ENCODE results near the gene DDX41.

The DDX41 gene

DNA sequence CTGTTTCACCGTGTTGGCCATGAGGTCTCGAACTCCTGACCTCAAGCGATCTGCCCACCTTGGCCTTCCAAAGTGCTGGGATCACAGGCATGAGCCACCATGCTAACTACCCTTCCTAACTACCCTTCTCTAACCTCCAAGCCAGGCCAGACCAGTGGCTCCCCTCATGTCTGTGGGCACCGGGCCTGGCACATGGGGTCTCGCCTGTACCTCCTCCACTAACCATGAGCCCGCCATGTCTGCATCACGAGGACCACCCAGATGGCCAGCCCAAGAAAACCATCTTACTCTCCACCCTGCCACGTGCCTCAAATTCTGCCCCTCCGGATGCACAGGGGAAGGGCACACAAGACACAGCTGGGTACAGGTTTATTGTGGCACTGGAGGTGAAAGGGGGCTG is 33.7 kb downstream of the DDX41 start:
- DNase-seq, result no peak

DNA sequence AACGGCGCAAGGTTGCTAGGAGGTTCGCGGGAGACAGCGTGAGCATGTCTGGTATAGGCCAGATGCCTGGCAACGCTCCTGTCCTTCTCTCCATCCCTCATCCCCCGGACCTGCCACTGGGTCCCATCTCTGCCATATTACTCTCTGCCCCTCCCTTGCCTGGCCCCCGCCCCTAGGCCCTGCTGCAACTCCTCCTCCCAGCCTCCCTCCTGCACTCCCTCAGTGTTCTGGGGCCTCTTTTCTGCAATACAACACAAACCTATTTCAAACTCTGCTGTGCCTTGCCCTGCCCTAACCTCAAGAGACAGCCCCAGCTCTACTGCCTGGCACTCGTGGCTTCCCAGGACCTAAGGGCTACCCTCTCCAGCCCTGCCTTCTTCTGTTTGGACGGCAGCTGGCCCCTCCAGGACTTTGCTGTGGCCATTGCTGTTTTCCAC is 34.4 kb downstream of the DDX41 start:
- no peak for DNase-seq

DNA sequence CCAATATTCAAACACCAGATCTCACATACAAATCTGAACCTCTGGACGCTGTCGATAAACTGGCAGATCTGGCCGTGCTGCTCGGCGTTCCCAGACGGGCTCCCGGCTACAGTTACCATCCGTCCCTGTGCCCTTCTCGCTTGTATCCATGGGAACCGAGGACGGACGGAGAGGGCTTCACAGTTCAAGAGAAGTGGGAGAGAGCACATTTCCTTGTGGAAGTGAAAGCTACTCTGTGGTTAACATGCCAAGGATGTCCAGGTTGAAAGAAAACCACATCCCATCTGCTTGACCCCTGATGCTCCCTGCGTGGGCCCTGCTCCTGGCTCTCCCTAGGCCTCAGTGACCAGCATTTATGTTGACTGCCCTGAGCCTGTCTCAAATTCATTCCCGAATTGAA is 37.0 kb downstream of the DDX41 start:
- DNase-seq, result no peak

DNA sequence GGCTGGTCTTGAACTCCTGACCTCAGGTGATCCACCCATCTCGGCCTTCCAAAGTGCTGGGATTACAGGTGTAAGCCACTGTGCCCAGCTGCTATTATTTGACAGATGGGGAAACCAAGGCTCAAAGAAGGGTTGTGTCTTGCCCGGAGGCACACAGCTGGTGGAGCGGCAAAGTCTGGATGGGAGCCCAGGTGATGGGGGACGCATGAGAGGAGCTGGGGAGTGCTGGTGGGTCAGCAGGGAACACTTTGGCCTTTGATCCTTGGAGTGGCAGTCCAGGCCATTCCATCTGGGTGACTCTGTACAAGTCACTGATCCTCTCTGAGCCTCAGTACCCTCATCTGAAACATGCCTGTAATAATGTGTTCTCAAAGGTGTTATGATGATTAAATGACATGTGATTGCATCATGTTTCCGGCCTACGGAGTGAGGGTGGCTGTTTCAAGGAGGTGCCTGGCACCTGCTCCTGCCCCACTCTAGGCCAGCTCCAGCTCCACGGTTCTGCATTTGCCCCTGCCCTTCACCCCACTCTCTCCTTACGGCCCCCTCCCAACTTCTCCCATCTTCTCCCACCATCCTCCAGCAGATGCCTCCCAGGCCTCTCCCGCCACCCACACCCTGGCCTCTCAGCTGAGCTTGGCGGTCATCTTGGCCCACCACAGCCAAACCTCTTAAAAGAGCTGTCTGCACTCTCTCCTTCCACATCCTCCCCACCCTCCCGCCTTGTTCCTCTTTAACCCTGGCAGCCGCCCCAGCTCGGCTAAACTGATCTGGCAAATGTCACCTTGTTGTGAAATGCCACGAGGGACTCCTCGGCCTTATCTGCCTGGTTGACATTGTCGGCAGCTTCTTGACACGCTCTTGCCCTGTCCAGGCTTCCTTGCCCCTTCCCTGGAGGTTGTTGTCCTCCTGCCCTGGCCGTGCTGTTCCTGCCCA is 37.8 kb downstream of the DDX41 start:
- DNase-seq, result no peak

DNA sequence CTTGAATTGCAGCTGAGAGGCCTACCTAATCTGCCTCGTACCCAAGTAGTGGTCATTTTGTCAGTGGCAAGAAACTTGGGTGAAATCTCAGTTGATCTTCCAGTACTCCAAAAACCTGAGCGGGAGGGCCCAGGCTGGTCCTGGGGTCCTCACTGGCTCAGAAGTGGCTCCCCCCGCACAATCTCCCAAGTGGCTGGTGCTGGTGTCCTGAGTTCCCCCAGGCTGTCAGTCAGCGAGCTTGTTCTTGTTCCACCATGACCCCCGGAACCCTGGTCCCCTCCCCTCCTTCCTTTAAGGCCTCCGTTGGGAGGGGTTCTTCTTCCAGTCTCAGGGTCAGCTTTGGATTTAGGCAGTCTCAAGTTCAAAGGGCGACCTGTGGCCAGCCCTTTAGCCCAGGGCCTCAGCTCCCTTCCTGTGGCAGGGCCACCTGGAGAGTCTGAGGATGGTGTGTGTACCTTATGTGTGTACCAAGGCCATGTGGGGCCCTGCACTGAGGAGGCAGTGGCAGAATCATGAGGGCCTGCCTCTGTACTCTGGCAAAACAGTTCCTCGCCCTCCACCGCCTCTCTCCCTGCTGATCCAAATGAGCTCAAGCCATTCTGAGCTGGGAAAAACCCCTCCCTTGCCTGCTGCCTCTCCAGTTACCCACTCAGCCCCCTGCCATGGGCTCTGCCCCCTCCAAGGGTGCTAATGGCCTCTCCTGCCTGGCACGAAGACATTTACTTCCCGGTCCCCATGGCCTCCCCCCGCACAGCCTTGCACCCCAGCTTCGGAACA is 38.9 kb downstream of the DDX41 start:
- no peak for DNase-seq

DNA sequence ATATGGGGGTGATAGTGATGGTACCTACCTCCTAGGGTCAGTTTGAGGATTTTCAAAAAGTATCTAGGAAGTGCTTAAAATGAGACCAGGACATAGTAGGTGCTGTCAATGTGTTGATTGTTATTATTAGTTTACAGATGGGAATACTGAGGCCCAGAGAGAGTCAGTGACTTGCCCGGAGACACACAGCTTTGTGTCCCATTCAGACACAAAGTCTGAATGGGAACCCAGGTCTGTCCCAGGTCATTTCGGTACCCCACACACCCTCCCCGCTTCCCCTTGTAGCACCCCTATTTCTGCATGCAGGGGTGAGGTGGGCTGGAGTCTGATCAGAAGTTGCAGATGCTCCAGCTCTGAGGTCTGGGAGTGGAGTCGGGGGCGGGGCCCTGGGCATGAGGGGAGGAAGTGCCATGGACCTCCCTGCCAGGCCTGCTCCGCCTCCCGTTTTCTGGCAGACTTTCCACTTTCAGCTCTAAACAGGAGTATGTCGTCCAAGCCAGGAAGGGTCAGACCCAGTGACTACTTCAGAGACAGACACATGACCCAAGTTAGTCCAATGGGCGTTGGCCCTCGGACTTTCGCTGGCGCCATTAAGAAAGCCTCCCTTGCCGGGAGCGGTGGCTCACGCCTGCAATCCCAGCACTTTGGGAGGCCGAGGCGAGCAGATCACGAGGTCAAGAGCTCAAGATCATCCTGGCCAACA is 40.1 kb downstream of the DDX41 start:
- no peak for DNase-seq

DNA sequence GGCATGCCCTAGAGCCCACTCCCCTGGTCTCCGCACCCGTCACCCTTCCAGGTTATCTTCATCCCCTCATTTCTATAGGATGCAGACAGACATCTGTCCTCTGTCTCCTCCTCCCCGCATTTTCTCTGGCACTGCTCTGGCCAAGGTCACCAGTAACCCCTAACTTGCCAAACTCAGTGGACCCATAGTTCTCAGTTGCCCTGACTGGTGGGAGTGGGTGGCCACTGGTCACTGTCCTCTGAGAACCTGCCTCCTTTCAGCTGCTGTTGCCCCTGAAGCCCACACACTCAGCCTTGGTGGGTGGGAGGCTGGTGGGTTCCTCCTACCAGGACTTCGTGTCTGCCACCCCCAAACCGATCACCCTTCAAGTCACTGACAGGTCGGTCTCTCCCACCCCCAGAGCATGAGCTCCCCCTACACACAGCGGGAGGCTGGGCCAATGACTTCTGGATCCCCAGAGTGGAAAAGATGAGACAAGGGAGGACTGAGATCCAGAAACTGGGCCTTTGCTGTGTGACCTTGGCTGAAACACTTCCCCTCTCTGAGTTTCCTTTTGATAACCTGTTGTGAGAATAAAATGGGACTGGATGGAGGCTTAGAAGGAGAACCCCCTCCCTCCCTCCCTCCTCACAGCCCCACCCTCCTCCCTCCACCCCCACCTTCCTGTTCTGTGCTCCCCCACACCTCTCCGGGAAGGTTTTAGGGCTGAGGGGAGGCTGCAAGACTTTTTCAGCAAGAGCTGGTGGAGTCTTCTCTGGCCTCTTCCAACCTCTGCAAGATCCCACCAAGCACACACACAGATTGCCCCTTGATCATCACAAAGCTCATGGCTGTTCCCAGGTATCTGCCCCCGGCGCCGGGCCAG is 41.0 kb downstream of the DDX41 start:
- no peak for DNase-seq

DNA sequence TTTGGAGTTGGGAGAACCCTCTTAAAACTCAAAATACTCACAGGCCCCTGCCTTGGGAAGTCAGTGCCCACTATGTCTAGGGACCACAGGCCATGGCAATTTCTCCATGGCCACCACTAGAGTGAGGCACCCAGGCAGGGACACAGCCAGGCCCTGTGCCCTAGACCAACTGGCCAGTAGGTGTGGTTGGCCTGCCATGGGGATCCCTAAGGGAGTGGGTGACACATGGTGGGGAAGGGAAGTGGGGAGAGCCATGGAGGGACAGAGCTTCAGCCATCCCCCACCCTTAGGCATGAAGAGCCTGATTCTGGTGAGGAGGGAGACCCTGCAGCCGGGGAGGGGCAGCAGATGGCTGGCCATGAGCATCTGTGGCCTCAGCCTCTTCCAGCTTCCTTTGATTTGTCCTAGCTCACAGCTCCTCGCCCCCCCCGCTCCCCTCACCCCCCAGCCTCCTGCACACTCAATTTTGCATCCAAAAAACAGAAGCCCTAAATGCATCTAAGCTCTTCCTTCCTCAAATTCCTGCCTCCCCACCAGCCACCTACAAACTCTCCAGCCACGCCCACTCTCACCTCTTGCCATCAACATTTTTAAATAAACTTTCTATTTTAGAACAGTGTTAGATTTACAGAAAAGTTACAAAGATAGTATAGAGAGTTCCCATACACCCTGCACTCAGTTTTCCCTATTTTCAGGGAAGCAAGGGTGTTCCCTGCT is 41.8 kb downstream of the DDX41 start:
- no peak for DNase-seq

DNA sequence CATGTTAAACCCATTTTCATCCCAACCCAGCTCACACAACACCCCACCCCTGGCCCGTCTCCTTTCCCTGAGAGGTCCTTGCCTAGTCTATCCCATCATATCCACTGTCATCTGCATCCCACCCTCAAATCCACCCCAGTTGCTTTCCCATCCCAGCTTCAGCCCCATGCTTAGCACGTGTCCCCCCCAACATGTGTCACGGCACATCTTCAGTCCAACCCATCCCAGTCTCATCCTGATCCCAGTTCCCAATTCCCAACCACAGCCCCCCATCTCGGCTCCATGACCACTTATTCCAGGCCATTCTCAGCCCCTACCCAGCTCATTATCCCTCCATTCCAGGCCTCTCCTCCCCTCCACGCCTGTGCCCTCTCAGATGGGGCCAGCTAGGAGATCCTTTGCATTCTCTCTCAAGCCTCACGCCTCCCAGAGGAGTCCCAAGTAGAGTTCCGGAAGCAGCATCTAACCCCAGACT is 42.7 kb downstream of the DDX41 start:
- DNase-seq, result no peak

DNA sequence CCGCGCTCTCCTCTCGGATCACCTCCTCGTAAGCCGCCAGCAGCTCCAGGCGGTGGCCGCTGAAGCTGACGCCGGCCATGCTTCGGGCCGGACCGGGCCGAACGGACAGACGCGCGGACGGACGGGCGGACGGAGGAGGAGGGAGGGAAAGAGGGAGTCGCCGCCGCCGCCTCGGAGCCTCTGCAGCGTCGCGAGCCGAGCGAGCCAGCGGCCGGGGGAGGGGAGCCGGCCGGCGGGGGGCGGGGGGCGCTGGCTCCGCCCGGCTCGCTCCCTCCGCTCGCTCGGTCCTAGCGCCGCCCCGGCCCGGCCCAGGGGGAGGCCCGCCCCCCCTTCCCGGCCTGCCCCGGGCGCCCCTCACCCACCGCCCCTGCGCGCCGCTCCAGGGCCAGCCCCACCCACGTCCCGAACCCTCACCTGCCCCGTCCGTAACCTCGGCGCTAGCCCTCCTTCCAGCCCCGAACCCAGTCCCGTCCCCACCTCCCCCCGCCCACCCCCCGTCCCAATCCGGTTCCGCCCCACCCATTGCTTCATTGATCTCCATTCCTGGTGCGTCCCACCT is 43.2 kb downstream of the DDX41 start, which contains the start of gene DBN1:
Gene DBN1, minus strand, starts transcription at position 192 of the 559 bp plus-strand sequence. Its CDS starts 113 bp downstream, at position 79.
- DNase-seq, result no peak

DNA sequence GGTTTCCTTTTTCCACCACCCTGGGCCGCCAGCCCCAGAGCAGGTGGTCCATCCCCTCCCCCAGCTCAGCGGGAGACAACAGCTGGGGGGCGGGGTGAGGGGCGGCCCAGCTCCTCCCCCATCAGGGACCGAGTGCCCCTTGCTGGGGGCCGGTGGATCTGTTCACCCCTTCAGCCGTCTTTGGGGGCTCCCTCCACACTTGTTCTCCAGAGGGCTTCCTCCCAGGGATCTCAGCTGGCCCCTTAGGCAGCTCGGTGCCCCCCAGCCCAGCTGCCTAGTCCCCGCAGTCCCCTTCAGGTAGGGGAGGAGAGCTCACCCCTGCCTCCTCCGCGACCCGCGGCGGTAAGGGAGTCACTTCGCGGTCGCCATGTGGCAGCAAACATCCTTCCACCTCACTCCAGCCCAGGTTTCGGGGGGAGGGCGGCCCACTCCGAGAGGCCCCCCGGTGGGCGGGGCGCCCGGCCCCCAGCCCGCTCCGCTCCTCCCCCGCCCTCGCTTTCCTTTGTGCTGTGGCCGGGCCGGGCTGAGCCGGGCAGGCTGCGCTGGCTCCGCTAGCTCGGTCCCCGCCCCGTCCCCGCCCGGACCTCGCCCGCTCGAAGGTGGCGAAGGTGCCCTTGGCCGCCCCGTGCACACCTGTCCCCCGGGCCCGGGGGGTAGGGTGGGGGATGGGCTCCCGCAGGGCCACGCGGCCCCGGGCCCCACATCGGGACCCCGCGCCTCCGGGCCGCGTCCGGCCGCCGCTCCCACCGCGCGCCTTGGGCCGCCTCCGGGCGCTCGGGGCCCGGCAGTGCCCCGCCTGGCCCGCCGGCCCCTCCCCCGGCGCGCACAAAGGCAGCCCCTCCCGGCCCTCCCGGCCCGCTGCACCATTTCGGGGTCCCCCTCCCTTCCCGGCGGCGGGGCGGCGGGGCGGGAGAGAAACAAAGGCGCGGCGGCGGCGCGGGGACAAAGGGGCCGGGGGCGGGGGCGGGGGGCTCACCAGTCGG is 44.0 kb downstream of the DDX41 start:
- no peak for DNase-seq

DNA sequence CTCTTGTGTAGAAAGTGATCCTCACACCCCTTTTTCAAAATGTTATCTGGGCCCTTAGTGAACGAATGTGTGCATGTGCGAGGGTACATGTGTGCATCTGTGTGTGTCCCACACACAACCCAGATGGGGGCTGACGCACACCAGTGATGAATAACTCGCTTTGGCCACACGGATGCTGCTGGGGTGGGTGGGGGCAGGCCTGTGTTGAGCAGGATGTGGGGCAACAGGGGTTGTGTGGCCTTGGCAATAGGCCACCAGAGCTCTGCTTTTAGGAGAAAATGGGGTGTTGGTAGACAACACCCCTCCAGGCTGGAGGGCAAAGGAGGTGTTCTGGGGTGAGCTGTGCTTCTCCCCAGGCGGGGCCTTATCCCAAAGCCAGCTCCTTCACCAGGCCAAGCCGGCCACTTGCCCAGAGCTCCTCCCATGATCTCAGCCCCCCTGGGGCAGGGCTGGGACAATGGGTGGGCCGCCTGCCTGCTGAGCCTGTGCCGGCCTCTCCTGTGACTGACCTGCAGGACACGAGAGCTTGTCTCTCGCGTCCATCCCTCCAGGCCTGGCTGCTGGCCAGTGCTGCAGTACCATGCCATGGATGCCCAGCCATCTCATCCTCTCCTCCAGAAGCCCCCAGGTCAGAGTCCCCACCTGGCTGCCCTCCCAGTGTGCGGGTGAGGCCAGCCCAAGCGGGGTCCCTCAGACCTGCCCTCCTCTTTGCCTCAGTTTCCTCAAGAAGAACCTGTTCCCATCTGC is 45.0 kb downstream of the DDX41 start:
- no peak for DNase-seq

DNA sequence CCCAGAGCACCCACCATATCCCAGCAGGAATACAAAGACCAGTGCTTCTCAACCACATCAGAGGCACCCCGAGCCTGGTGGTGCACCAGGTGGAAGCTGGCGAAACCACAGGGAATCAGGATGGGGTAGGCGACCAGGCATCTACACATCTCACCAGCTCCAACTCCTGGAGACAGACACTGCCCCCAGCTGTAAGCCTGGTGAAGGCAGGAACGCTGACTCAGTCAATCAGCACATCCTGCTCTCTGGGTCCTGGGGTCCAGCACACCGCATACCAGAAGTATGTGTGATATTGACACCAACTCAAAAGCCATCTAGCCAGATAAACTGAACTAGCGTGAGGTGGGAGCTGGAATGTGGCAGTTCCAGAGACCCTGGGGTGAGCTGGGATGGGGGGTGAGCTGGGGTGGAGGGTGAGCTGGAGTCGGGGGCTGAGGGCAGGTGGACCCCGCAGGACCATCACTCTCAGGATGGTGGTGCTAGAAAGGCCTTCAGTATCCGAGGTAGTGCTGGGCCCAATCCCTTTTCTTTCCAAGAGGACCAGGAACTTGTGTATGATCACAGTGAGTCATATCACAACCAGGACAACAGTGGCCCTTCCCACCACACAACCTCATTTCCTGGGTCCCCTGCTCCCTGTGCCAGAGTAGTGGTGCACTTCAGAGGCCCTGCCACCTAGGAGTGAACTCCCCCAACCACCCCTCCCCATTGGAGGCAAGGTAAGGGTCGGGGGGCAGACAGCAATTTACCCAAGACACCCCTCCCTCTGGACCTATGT is 45.8 kb downstream of the DDX41 start:
- no peak for DNase-seq

DNA sequence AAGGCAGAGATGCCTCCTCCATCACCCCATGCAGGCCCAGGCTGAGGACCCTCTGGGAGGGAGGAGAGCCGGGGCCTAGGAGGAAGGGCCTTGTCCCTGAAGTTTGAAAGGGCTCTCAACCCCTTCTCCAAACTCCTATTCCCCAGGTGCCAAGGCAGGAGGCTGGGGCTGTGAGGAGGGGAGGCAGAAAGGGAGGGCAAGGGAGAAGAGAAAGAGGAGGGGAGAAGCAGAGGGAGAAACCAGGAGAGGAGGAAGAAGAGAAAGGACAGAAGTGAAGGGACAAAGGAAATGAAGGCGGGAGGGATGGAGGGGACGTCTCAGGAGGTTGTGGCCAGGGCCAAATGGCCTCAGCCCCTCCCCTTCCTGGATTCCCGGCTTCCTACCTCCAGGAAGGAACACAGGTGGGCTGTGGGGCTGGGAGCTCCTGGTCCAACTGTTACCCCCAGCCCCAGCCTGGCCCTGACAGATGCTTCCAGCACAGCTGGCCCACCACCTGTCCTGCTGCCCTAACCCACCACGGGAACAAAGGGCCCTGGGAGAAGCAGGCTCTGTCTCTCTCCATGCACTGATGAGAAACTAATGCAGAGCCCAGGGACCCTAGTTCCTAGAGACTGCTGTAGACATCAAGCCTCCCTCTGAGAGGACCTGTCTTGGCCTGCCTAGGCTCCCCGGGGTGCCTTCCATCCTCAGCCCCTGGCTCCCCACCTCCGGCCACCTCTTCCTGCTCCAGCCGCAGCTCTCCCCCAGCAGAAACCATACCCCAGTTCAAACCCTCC is 46.8 kb downstream of the DDX41 start:
- no peak for DNase-seq

DNA sequence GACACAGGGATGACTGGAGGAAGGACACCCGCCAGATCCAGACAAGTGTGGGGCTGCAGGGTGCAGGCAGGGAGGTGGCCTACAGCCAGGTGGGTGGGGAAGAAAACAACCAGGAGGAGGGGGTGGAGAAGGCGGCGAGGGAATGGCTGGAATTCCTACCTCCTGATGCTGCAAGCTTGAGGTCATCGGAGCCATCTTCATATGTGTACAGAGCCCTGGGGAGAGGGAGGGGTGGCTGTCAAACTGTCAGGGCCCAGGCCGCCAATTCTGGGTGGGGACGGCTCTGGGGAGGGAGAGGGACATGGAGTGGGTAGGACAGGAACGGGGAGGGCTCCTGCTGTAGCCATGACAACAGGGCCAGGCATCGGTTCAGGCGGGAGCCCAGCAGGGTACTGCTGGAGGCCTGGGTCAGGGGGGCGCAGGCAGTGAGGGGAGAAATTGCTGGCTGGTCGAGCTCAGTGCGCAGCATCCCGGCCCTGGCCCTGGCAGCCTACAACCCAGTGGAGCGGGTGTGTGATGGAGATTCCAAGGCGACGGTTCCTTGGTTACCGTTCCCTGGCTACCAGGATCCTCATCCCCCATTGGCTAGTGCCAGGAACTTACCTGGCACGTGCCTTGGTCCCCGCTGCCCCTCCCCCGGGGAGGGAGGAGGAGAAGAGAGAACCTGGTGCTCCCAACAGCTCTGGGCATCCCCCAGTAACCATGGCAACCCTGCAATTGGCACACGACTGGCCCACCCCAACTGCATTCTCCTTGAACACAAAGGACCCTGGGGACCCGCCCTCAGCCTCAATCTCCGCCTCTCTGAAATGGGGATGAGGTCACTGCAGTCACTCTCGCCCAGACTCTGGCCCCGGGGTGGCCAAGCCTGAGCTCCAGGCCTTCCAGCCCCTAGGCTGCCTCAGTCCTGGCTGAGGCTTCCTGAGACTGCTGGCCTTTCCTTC is 47.8 kb downstream of the DDX41 start:
- no peak for DNase-seq

DNA sequence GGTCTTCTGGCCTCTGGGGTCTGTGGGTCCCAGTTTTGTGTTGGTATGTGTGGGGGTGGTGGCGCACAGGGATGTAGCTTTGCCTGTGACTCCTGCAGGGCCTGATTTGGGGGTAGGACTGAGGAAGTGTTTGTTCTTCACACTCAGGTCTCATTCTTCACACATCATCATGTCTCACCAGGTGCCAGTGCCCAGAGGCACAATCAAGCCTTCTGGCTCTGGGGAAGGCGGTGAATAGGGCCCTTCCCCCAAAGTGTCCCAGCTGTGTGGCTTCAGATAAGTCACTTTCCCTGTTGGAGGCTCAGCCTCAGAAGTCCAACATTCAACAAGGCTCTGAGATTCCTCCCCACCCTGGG is 48.5 kb downstream of the DDX41 start:
- no peak for DNase-seq
